ENCODE results near the gene TRAPPC12.

- TF ChIP-seq CTCF (IDR thresholded peaks at IDR 0.05; ENCODE audit: poor library complexity, severe bottlenecking) (no peak), MXI1 (conservative IDR thresholded peaks at IDR 0.05; ENCODE audit: poor library complexity, severe bottlenecking) (no peak), REST (IDR thresholded peaks at IDR 0.05; ENCODE audit: borderline replicate concordance) (no peak), EZH2 (IDR thresholded peaks at IDR 0.05; ENCODE audit: borderline replicate concordance, insufficient read depth, low read length, poor library complexity, severe bottlenecking) (no peak), TAF1 (IDR thresholded peaks at IDR 0.05; ENCODE audit: low read depth) (no peak), EP300 (conservative IDR thresholded peaks at IDR 0.05; ENCODE audit: poor library complexity, severe bottlenecking) (no peak), SMC3 (conservative IDR thresholded peaks at IDR 0.05; ENCODE audit: poor library complexity) (no peak), POLR2AphosphoS5 (IDR thresholded peaks at IDR 0.05) (no peak), RAD21 (conservative IDR thresholded peaks at IDR 0.05) (no peak)
Measured at GRCh38 chr2:3472296-3472695, 92.8 kb downstream of the TRAPPC12 start.
